Stimulated activated CD4-positive, alpha-beta T cell treated with anti-CD3 and anti-CD28 coated beads, Interleukin-15, amount 100 ng/mL, for 1 hour (primary cell): ENCODE measurements around the gene SLC27A2.

Experiments used
- DNase-seq, 2 donors: peaks; one replicate each; pipeline ENCODE4 v3.0.0-alpha.2; 2020; ENCODE audit warnings: low read depth in 1 of 2, low spot score in 1 of 2

The SLC27A2 gene

GRCh38 chr15:50190166-50190570 is 8.2 kb downstream of the SLC27A2 start:
- no peak for DNase-seq

- no peak for DNase-seq
Measured at GRCh38 chr15:50190723-50191122, 8.7 kb downstream of the SLC27A2 start.

GRCh38 chr15:50192164-50192563 is 10.2 kb downstream of the SLC27A2 start:
- no peak for DNase-seq

GRCh38 chr15:50192926-50193620 is 11.1 kb downstream of the SLC27A2 start:
- DNase-seq, result no peak

GRCh38 chr15:50202003-50202402 is 20.0 kb downstream of the SLC27A2 start:
- no peak for DNase-seq

- DNase-seq, result no peak
Measured at GRCh38 chr15:50206020-50206419, 24.0 kb downstream of the SLC27A2 start.

- DNase-seq, result no peak
Measured at GRCh38 chr15:50209809-50210208, 27.8 kb downstream of the SLC27A2 start.

GRCh38 chr15:50210462-50211157 is 28.6 kb downstream of the SLC27A2 start:
- no peak for DNase-seq

- no peak for DNase-seq
Measured at GRCh38 chr15:50218291-50218690, 36.3 kb downstream of the SLC27A2 start.

- no peak for DNase-seq
Measured at GRCh38 chr15:50218691-50219090, 36.7 kb downstream of the SLC27A2 start.

- no peak for DNase-seq
Measured at GRCh38 chr15:50219820-50220219, 37.8 kb downstream of the SLC27A2 start.

- DNase-seq, result no peak
Measured at GRCh38 chr15:50222181-50222580, 40.2 kb downstream of the SLC27A2 start.

- no peak for DNase-seq
Measured at GRCh38 chr15:50224606-50225005, 42.6 kb downstream of the SLC27A2 start.

GRCh38 chr15:50225057-50225456 is 43.1 kb downstream of the SLC27A2 start:
- no peak for DNase-seq

- no peak for DNase-seq
Measured at GRCh38 chr15:50225938-50226337, 43.9 kb downstream of the SLC27A2 start.

- DNase-seq, result no peak
Measured at GRCh38 chr15:50227076-50227475, 45.1 kb downstream of the SLC27A2 start.

GRCh38 chr15:50228866-50229265 is 46.9 kb downstream of the SLC27A2 start:
- no peak for DNase-seq

GRCh38 chr15:50229336-50229735 is 47.3 kb downstream of the SLC27A2 start:
- DNase-seq, result no peak

GRCh38 chr15:50231761-50232160 is 49.8 kb downstream of the SLC27A2 start:
- DNase-seq, result no peak

- DNase-seq, result no peak
Measured at GRCh38 chr15:50232791-50233190, 50.8 kb downstream of the SLC27A2 start.

GRCh38 chr15:50233192-50233736 is 51.3 kb downstream of the SLC27A2 start:
- DNase-seq, result no peak

GRCh38 chr15:50234764-50235163 is 52.8 kb downstream of the SLC27A2 start:
- DNase-seq, result no peak

- no peak for DNase-seq
Measured at GRCh38 chr15:50235794-50236193, 53.8 kb downstream of the SLC27A2 start.
